GM21737 (cell line): ENCODE data around the gene LAMB2.

Source experiments
- ATAC-seq: cut with Tn5 transposase; IDR thresholded peaks from one replicate; pipeline ENCODE4 v1.9.1; 2021; ENCODE audit warnings: mild to moderate bottlenecking, moderate library complexity; ENCODE audit not compliant: unreplicated experiment

Gene LAMB2

GRCh38 chr3:49161808-49162530 is 29.1 kb upstream of the LAMB2 start:
- ATAC-seq: no peak

GRCh38 chr3:49161197-49161596 is 28.3 kb upstream of the LAMB2 start:
- no peak for ATAC-seq

- no peak for ATAC-seq
Measured at GRCh38 chr3:49158792-49159191, 25.9 kb upstream of the LAMB2 start.

- ATAC-seq: no peak
Measured at GRCh38 chr3:49158103-49158709, 25.4 kb upstream of the LAMB2 start.

- no peak for ATAC-seq
Measured at GRCh38 chr3:49157289-49157688, 24.4 kb upstream of the LAMB2 start.

- ATAC-seq: no peak
Measured at GRCh38 chr3:49153349-49153912, 20.6 kb upstream of the LAMB2 start.

GRCh38 chr3:49151610-49152009 is 18.8 kb upstream of the LAMB2 start:
- no peak for ATAC-seq

- no peak for ATAC-seq
Measured at GRCh38 chr3:49148159-49148558, 15.3 kb upstream of the LAMB2 start.

GRCh38 chr3:49140080-49140479 is 7.2 kb upstream of the LAMB2 start:
- ATAC-seq: no peak

- no peak for ATAC-seq
Measured at GRCh38 chr3:49135499-49135898, 2.6 kb upstream of the LAMB2 start.

- ATAC-seq: no peak
Measured at GRCh38 chr3:49134471-49135265, 1.8 kb upstream of the LAMB2 start.

- ATAC-seq: no peak
Measured at GRCh38 chr3:49133226-49133951, 539 bp upstream of the LAMB2 start.

- no peak for ATAC-seq
Measured at GRCh38 chr3:49132073-49132436, 795 bp downstream of the LAMB2 start.

GRCh38 chr3:49131576-49131975 is 1.3 kb downstream of the LAMB2 start:
- no peak for ATAC-seq

GRCh38 chr3:49131040-49131439 is 1.8 kb downstream of the LAMB2 start:
- ATAC-seq: no peak

- no peak for ATAC-seq
Measured at GRCh38 chr3:49124991-49125670, 7.7 kb downstream of the LAMB2 start.

GRCh38 chr3:49124203-49124602 is 8.6 kb downstream of the LAMB2 start:
- no peak for ATAC-seq

GRCh38 chr3:49123687-49124086 is 9.2 kb downstream of the LAMB2 start:
- ATAC-seq: no peak

- ATAC-seq: no peak
Measured at GRCh38 chr3:49122886-49123545, 9.8 kb downstream of the LAMB2 start.

GRCh38 chr3:49122451-49122850 is 10.4 kb downstream of the LAMB2 start:
- no peak for ATAC-seq
